DOHH2 (cell line): Measurements from ENCODE around the gene HDAC4.

Source experiments
- H3F3A ChIP-seq: fragments of 200-600 bp; sonication (generic), shearing (Covaris generic); 2 replicates; pipeline ENCODE4 v1.6.0; 2016; ENCODE audit warnings: antibody characterized with exemption, mild to moderate bottlenecking; ENCODE audit not compliant: control insufficient read depth, insufficient read depth
- H3K27ac ChIP-seq: fragments of 200-600 bp; sonication (generic); 2 replicates; pipeline ENCODE4 v1.5.1; 2014; ENCODE audit warnings: low read depth, mild to moderate bottlenecking, low read length, moderate library complexity
- H3K27me3 ChIP-seq: fragments of 200-600 bp; sonication (generic); 2 replicates; pipeline ENCODE4 v1.6.1; 2014; ENCODE audit warnings: mild to moderate bottlenecking, low read length, mixed read lengths; ENCODE audit not compliant: control insufficient read depth
- H3K36me3 ChIP-seq: fragments of 200-600 bp; sonication (generic); 2 replicates; pipeline ENCODE4 v1.6.1; 2014; ENCODE audit warnings: mild to moderate bottlenecking, low read length, moderate library complexity, mixed read lengths; ENCODE audit not compliant: control insufficient read depth
- H3K4me1 ChIP-seq: fragments of 200-600 bp; sonication (generic); 2 replicates; pipeline ENCODE4 v1.6.1; 2014; ENCODE audit warnings: mild to moderate bottlenecking, low read length, mixed read lengths; ENCODE audit not compliant: control insufficient read depth
- H3K4me2 ChIP-seq: fragments of 200-600 bp; sonication (generic); 2 replicates; pipeline ENCODE4 v1.6.0; 2014; ENCODE audit warnings: mild to moderate bottlenecking, low read length, moderate library complexity
- H3K4me3 ChIP-seq: fragments of 200-600 bp; sonication (generic); 2 replicates; pipeline ENCODE4 v1.5.1; 2014; ENCODE audit warnings: mild to moderate bottlenecking, low read length, mixed read lengths
- H3K79me2 ChIP-seq: fragments of 200-600 bp; sonication (generic); 2 replicates; pipeline ENCODE4 v1.6.1; 2014; ENCODE audit warnings: mild to moderate bottlenecking, low read length, mixed read lengths; ENCODE audit not compliant: control insufficient read depth
- H3K9me2 ChIP-seq: fragments of 200-600 bp; sonication (generic); replicated peaks from 2 replicates; pipeline ENCODE4 v1.6.1; 2014; ENCODE audit warnings: mild to moderate bottlenecking, low read length, mixed read lengths; ENCODE audit not compliant: control insufficient read depth
- H3K9me3 ChIP-seq: fragments of 200-600 bp; sonication (generic); 2 replicates; pipeline ENCODE4 v1.6.1; 2014; ENCODE audit warnings: antibody characterized with exemption, low read length, mixed read lengths; ENCODE audit not compliant: control insufficient read depth, insufficient read depth
- H4K20me1 ChIP-seq: fragments of 200-600 bp; sonication (generic); 2 replicates; pipeline ENCODE4 v1.6.0; 2014; ENCODE audit warnings: low read depth, mild to moderate bottlenecking, antibody characterized with exemption, low read length, moderate library complexity; ENCODE audit not compliant: control insufficient read depth, insufficient read depth
- CTCF ChIP-seq: fragments of 200-600 bp; sonication (generic); IDR thresholded peaks from one replicate; pipeline ENCODE4 v1.5.1; 2014; ENCODE audit warnings: antibody characterized with exemption, mild to moderate bottlenecking, low read depth, low read length; ENCODE audit not compliant: poor library complexity, severe bottlenecking
- EZH2phosphoT487 ChIP-seq: fragments of 200-600 bp; sonication (generic); IDR thresholded peaks from 2 replicates; pipeline ENCODE4 v1.6.1; 2017; ENCODE audit warnings: borderline replicate concordance, mild to moderate bottlenecking, antibody characterized with exemption, low read length, moderate library complexity, mixed read lengths

Gene HDAC4

GRCh38 chr2:239163688-239164334 lies 237.0 kb downstream of the HDAC4 start:
- no peaks in the 10 kb centered on the region for H3K27me3 ChIP-seq
- H3K36me3 ChIP-seq = no peaks in the 10 kb centered on the region
- no peaks in the 10 kb centered on the region for H3K4me1 ChIP-seq
- H3K9me3 ChIP-seq = no peaks in the 10 kb centered on the region
- no peaks in the 10 kb centered on the region for H3K9me2 ChIP-seq
- H3F3A ChIP-seq = no peaks in the 10 kb centered on the region
- TF ChIP-seq CTCF (no peak), EZH2phosphoT487 (no peak)
- no peaks in the 10 kb centered on the region for H4K20me1 ChIP-seq
- no peaks in the 10 kb centered on the region for H3K79me2 ChIP-seq
- no peak overlapping the region for H3K4me2 ChIP-seq
- no peak overlapping the region for H3K4me3 ChIP-seq
- no peak overlapping the region for H3K27ac ChIP-seq

GRCh38 chr2:239162976-239163687 lies 237.7 kb downstream of the HDAC4 start:
- Histone ChIP-seq H4K20me1 (no peaks in the 10 kb centered on the region), H3K4me3 (no peak overlapping the region), H3K79me2 (no peaks in the 10 kb centered on the region), H3K36me3 (no peaks in the 10 kb centered on the region), H3K4me2 (no peak overlapping the region), H3K27me3 (no peaks in the 10 kb centered on the region), H3K4me1 (no peaks in the 10 kb centered on the region; the same call in 1 of the 2 replicates), H3K9me2 (no peaks in the 10 kb centered on the region), H3K27ac (no peak overlapping the region), H3K9me3 (no peaks in the 10 kb centered on the region), H3F3A (no peaks in the 10 kb centered on the region)
- TF ChIP-seq CTCF (no peak), EZH2phosphoT487 (no peak)

DNA sequence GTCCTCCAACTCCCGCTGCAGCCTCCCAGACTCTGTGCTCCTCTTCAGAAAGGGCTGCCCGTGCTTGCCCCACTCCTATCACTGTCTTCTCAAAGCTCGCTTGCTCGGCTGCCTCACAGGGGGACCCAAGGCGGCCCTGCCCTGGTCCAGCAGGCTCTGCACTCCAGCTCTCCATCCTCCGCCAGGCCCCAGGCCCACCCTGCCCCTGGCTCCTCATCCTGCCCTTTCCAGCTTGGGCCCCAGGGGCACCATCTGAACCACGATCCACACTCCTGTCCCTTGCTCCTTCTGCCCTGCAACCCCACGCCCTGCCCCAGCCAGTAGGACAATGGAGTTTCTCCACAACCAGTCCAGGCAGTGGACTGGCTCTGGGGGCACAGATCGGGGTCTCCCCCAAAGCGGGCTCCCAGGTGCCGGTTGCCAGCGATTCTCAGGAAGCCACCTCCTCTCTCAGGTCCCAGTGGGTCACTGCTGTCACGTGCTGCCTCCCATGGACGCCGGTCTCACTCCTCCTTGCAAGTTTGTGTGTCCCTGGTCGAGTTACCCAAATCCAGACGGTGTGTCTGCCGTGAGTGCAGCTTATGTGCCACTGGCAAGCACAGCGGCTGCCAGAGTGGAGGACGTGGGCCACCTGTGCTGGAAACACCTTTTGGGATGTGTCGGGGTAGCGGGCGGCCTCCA lies 238.5 kb downstream of the HDAC4 start:
- no peaks in the 10 kb centered on the region for H4K20me1 ChIP-seq
- H3K27ac ChIP-seq = no peak overlapping the region
- H3K27me3 ChIP-seq = no peaks in the 10 kb centered on the region
- H3F3A ChIP-seq = no peaks in the 10 kb centered on the region
- no peak overlapping the region for H3K4me2 ChIP-seq
- H3K4me3 ChIP-seq = no peak overlapping the region
- H3K9me3 ChIP-seq = no peaks in the 10 kb centered on the region
- peaks cover 6% of the 10 kb centered on the region for H3K4me1 ChIP-seq
- TF ChIP-seq EZH2phosphoT487 = no peak
- no peak for TF ChIP-seq CTCF
- no peaks in the 10 kb centered on the region for H3K36me3 ChIP-seq
- H3K79me2 ChIP-seq = no peaks in the 10 kb centered on the region
- H3K9me2 ChIP-seq = no peaks in the 10 kb centered on the region
